A549 (cell line): ENCODE data around the gene GATAD2A. TPM values are rescaled to one million over a fixed set of nuclear protein-coding genes. Genes with fewer than 3 reads are reported as not detected.

Experiments used
- ATAC-seq, 2 experiments: fragments of 200-7000 bp in 1 of 2; fragments of >200 bp in 1 of 2; cut with Nextera tagmentation in 1 of 2; cut with Tn5 transposase in 1 of 2; 3 replicates each; pipeline versions ENCODE4 v1.8.0 to v1.9.1; 2018 to 2020; ENCODE audit warnings: mild to moderate bottlenecking in 1 of 2, moderate library complexity in 1 of 2
- CTCF ChIA-PET: fragments of 300-600 bp; sonication (Branson Sonifier 250); formaldehyde crosslinking; extraction: SDS; loops from one replicate; lab custom pipeline; 2021; ENCODE audit warnings: antibody characterized with exemption, inconsistent platforms; lab: Yijun Ruan, JAX
- POLR2A ChIA-PET: fragments of 350-600 bp; formaldehyde crosslinking; extraction: SDS; loops from one replicate; lab custom pipeline; 2021; ENCODE audit warnings: antibody characterized with exemption, inconsistent platforms; lab: Yijun Ruan, JAX
- DNase-seq, 2 experiments: peaks; one replicate each; pipeline versions ENCODE4 v3.0.0 to v3.0.0-alpha.2; 2011 to 2016; ENCODE audit warnings: low read depth in 1 of 2, low spot score in 1 of 2
- FAIRE-seq: peaks from 2 replicates; lab custom pipeline; 2011; peaks lifted over from hg19 to GRCh38; lab: Jason Lieb, UNC
- H3K27ac ChIP-seq, 2 experiments: fragments of >200 bp; sonication (Bioruptor Twin); formaldehyde crosslinking; 3 replicates each; pipeline ENCODE4 v1.5.1; 2016 to 2017
- H3K4me1 ChIP-seq: fragments of >200 bp; sonication (Bioruptor Twin); formaldehyde crosslinking; 3 replicates; pipeline ENCODE4 v1.6.1; 2016
- H3K4me2 ChIP-seq: fragments of >200 bp; sonication (Bioruptor Twin); formaldehyde crosslinking; 3 replicates; pipeline ENCODE4 v1.6.1; 2016
- H3K4me3 ChIP-seq: fragments of >200 bp; sonication (Bioruptor Twin); formaldehyde crosslinking; 3 replicates; pipeline ENCODE4 v1.5.1; 2016
- H3K9me3 ChIP-seq: fragments of >200 bp; sonication (Bioruptor Twin); formaldehyde crosslinking; 3 replicates; pipeline ENCODE4 v1.6.1; 2016
- CBX8 ChIP-seq: fragments of 200-600 bp; sonication (generic); IDR thresholded peaks from 2 replicates; pipeline ENCODE4 v1.6.1; 2016
- CEBPB ChIP-seq, 2 experiments: fragments of >200 bp in 1 of 2; sonication (Bioruptor Twin) in 1 of 2; formaldehyde crosslinking in 1 of 2; IDR thresholded peaks; 2 replicates each; pipeline ENCODE4 v1.6.1; 2012 to 2016
- CTCF ChIP-seq: fragments of >200 bp; sonication (Bioruptor Twin); formaldehyde crosslinking; IDR thresholded peaks from 3 replicates; pipeline ENCODE4 v1.5.1; 2016
- EHMT2 ChIP-seq: fragments of 200-600 bp; sonication (generic); IDR thresholded peaks from 2 replicates; pipeline ENCODE4 v1.6.1; 2016; ENCODE audit warnings: antibody characterized with exemption, low read depth, mild to moderate bottlenecking, moderate library complexity
- EP300 ChIP-seq, 2 experiments: fragments of >200 bp; sonication (Bioruptor Twin); formaldehyde crosslinking; IDR thresholded peaks; 2 replicates in 1 of 2; 3 replicates in 1 of 2; pipeline ENCODE4 v1.6.1; 2016 to 2017
- GATA3 ChIP-seq: IDR thresholded peaks from 2 replicates; pipeline ENCODE4 v1.6.1; 2012; ENCODE audit warnings: borderline replicate concordance
- HDAC2 ChIP-seq: fragments of 200-600 bp; sonication (generic); IDR thresholded peaks from 2 replicates; pipeline ENCODE4 v1.6.1; 2016
- HES2 ChIP-seq: fragments of >200 bp; sonication (Bioruptor Twin); formaldehyde crosslinking; IDR thresholded peaks from 2 replicates; pipeline ENCODE4 v1.6.1; 2016
- HEYL ChIP-seq: fragments of 250-450 bp; sonication (Bioruptor Pico); IDR thresholded peaks from 2 replicates; pipeline ENCODE4 v1.8.0; 2021; ENCODE audit warnings: mild to moderate bottlenecking, moderate library complexity
- HMGXB4 ChIP-seq: fragments of 250-450 bp; sonication (Bioruptor Pico); IDR thresholded peaks from 2 replicates; pipeline ENCODE4 v1.5.0; 2021; ENCODE audit warnings: mild to moderate bottlenecking, moderate library complexity, borderline replicate concordance
- HOXA7 ChIP-seq: fragments of 250-450 bp; sonication (Bioruptor Pico); IDR thresholded peaks from 2 replicates; pipeline ENCODE4 v1.5.0; 2020; ENCODE audit warnings: mild to moderate bottlenecking, moderate library complexity
- JUNB ChIP-seq: fragments of >200 bp; sonication (Bioruptor Twin); formaldehyde crosslinking; IDR thresholded peaks from 2 replicates; pipeline ENCODE4 v1.6.1; 2016
- MAZ ChIP-seq: fragments of 150-350 bp; IDR thresholded peaks from 2 replicates; pipeline ENCODE4 v1.6.1; 2014; ENCODE audit warnings: antibody characterized with exemption, low read depth, low read length, borderline replicate concordance
- PBX3 ChIP-seq: IDR thresholded peaks from 2 replicates; pipeline ENCODE4 v1.6.1; 2012
- PHF8 ChIP-seq: fragments of 200-600 bp; sonication (generic); IDR thresholded peaks from 2 replicates; pipeline ENCODE4 v1.6.1; 2016; ENCODE audit warnings: low read depth, mild to moderate bottlenecking, antibody characterized with exemption, moderate library complexity, borderline replicate concordance
- POLR2AphosphoS2 ChIP-seq: conservative IDR thresholded peaks from 2 replicates; pipeline ENCODE4 v1.6.1; 2012; ENCODE audit warnings: low read length, improper control_type of control experiment, inconsistent platforms
- RAD21 ChIP-seq, 2 experiments: fragments of >200 bp in 1 of 2; sonication (Bioruptor Twin) in 1 of 2; formaldehyde crosslinking in 1 of 2; IDR thresholded peaks in 1 of 2; conservative IDR thresholded peaks in 1 of 2; 2 replicates in 1 of 2; 3 replicates in 1 of 2; pipeline ENCODE4 v1.6.1; 2012 to 2018; ENCODE audit warnings: inconsistent platforms in 1 of 2
- RARB ChIP-seq: fragments of 250-450 bp; sonication (Bioruptor Pico); IDR thresholded peaks from 2 replicates; pipeline ENCODE4 v1.8.0; 2021; ENCODE audit warnings: mild to moderate bottlenecking, moderate library complexity
- REST ChIP-seq: fragments of 200-600 bp; sonication (generic); IDR thresholded peaks from 2 replicates; pipeline ENCODE4 v1.6.1; 2016; ENCODE audit warnings: antibody characterized with exemption, mild to moderate bottlenecking, moderate library complexity
- RFX5 ChIP-seq: fragments of 450-650 bp; IDR thresholded peaks from 2 replicates; pipeline ENCODE4 v1.7.1; 2014; ENCODE audit warnings: antibody characterized with exemption, mild to moderate bottlenecking, moderate library complexity
- USF2 ChIP-seq: fragments of 450-650 bp; IDR thresholded peaks from 2 replicates; pipeline ENCODE4 v1.6.1; 2014; ENCODE audit warnings: antibody characterized with exemption
- ZFP36 ChIP-seq: fragments of 450-650 bp; IDR thresholded peaks from 2 replicates; pipeline ENCODE4 v1.6.1; 2014; ENCODE audit warnings: borderline replicate concordance; ENCODE audit not compliant: partially characterized antibody
- WGBS: methylation state at CpG from one replicate; pipeline ENCODE4 v1.1.6; 2017; ENCODE audit errors: missing lambda C conversion rate; 5-methylcytosine and 5-hydroxymethylcytosine counted together
- polyA plus RNA-seq, 4 experiments: library from polyadenylated mRNA; depleted of rRNA in 3 of 4; stranded (reverse); fragments of >200 nt; fragmentation: RNase III in 1 of 4; extraction: RNeasy Plus Mini Kit Qiagen cat#74134 plus additional on column Dnase treatment in 1 of 4; gene quantifications; 2 replicates in 3 of 4; 3 replicates in 1 of 4; pipeline ENCODE4 v1.2.3, GENCODE V29; 2011 to 2017

Gene GATAD2A
- polyA plus RNA-seq, 2 of the 4 experiments (the other 2 are of a cell fraction), result 25.2 to 28.9 TPM

GRCh38 chr19:19493841-19494546 is 88.5 kb downstream of the GATAD2A start:
- Histone ChIP-seq H3K9me3 (no peaks in the 10 kb centered on the region), H3K4me3 (no peak overlapping the region), H3K4me2 (no peak overlapping the region), H3K27ac (no peak overlapping the region), H3K4me1 (peaks cover 8% of the 10 kb centered on the region; the same call in 2 of the 3 replicates)
- POLR2A ChIA-PET, result no interaction called here
- no peak for FAIRE-seq
- WGBS, result 81% methylated on average over 14 of the region's 15 CpGs
- no peak for ATAC-seq
- CTCF ChIA-PET, result interaction anchor here (4.9 kb wide), 1 partner anchor 127 kb away, joined by 53 read pairs; no protein-coding TSS in a partner anchor
- DNase-seq, result no peak
- no peak for TF ChIP-seq HES2
- no peak for TF ChIP-seq POLR2AphosphoS2
- TF ChIP-seq HEYL, result no peak
- no peak for TF ChIP-seq ZFP36
- TF ChIP-seq, all 56 proteins: peak for 0

GRCh38 chr19:19495614-19496603 is 90.4 kb downstream of the GATAD2A start:
- Histone ChIP-seq H3K4me1 (no peaks in the 10 kb centered on the region), H3K27ac (no peak overlapping the region), H3K9me3 (no peaks in the 10 kb centered on the region), H3K4me3 (no peak overlapping the region), H3K4me2 (no peak overlapping the region)
- no peak for FAIRE-seq
- no peak for TF ChIP-seq HDAC2
- no peak for TF ChIP-seq GATA3
- no peak for TF ChIP-seq ZFP36
- TF ChIP-seq CTCF, result no peak
- TF ChIP-seq HMGXB4 (CRISPR knock-in tag), result no peak
- TF ChIP-seq CBX8, result no peak
- no peak for TF ChIP-seq REST
- no peak for TF ChIP-seq MAZ
- TF ChIP-seq RFX5, result no peak
- TF ChIP-seq HOXA7 (CRISPR knock-in tag), result no peak
- TF ChIP-seq CEBPB (IDR thresholded peaks at IDR 0.05), result no peak
- no peak for TF ChIP-seq RAD21 (conservative IDR thresholded peaks at IDR 0.05 in 1 of 2, IDR thresholded peaks at IDR 0.05 in 1 of 2)
- TF ChIP-seq RARB (CRISPR knock-in tag), result no peak
- TF ChIP-seq PBX3, result no peak
- no peak for TF ChIP-seq USF2
- no peak for TF ChIP-seq JUNB
- no peak for TF ChIP-seq EHMT2
- no peak for TF ChIP-seq EP300 (IDR thresholded peaks at IDR 0.05)
- TF ChIP-seq HES2, result no peak
- no peak for TF ChIP-seq PHF8
- POLR2A ChIA-PET, result no interaction called here
- no peak for ATAC-seq
- CTCF ChIA-PET, result no interaction called here
- no peak for DNase-seq
- WGBS, result 87% methylated on average over 24 of the region's 30 CpGs
